ENCODE data around the gene RAE1.

- no peak for TF ChIP-seq EZH2 (IDR thresholded peaks at IDR 0.05; ENCODE audit: low read length, unreplicated experiment)
- TF ChIP-seq, protein P1, sequence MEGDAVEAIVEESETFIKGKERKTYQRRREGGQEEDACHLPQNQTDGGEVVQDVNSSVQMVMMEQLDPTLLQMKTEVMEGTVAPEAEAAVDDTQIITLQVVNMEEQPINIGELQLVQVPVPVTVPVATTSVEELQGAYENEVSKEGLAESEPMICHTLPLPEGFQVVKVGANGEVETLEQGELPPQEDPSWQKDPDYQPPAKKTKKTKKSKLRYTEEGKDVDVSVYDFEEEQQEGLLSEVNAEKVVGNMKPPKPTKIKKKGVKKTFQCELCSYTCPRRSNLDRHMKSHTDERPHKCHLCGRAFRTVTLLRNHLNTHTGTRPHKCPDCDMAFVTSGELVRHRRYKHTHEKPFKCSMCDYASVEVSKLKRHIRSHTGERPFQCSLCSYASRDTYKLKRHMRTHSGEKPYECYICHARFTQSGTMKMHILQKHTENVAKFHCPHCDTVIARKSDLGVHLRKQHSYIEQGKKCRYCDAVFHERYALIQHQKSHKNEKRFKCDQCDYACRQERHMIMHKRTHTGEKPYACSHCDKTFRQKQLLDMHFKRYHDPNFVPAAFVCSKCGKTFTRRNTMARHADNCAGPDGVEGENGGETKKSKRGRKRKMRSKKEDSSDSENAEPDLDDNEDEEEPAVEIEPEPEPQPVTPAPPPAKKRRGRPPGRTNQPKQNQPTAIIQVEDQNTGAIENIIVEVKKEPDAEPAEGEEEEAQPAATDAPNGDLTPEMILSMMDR (conservative IDR thresholded peaks at IDR 0.05; ENCODE audit: low read depth, low read length): no peak
Observed at GRCh38 chr20:57321142-57321541, 29.9 kb upstream of the RAE1 start.

All from PC-3 (cell line).